Transverse colon (tissue), 4 donors: ENCODE measurements around the gene C5orf63.

Experiments used
- CTCF ChIP-seq, 5 experiments: fragments of 200-600 bp in 3 of 5; fragments of 450-650 bp in 2 of 5; sonication (generic) in 3 of 5; IDR thresholded peaks; 1 replicate in 2 of 5; 2 replicates in 3 of 5; pipeline ENCODE4 v1.5.1; 2016 to 2017; ENCODE audit warnings: antibody characterized with exemption in 5 of 5, inconsistent platforms in 3 of 5, mild to moderate bottlenecking in 2 of 5, moderate library complexity in 1 of 5
- EP300 ChIP-seq: sonication (generic); formaldehyde crosslinking; IDR thresholded peaks from one replicate; pipeline ENCODE4 v1.6.1; 2017; ENCODE audit warnings: antibody characterized with exemption, low read depth
- POLR2A ChIP-seq: fragments of 450-650 bp; IDR thresholded peaks from one replicate; pipeline ENCODE4 v1.6.1; 2016; ENCODE audit warnings: antibody characterized with exemption, mild to moderate bottlenecking, moderate library complexity
- POLR2AphosphoS5 ChIP-seq, 3 donors: sonication (generic); formaldehyde crosslinking; IDR thresholded peaks; one replicate each; pipeline ENCODE4 v1.6.1; 2016; ENCODE audit warnings: antibody characterized with exemption in 3 of 3

GRCh38 chr5:127056896-127057295 lies 16.4 kb downstream of the C5orf63 start:
- no peak for TF ChIP-seq POLR2A
- TF ChIP-seq POLR2AphosphoS5 (IDR thresholded peaks at IDR 0.05), result no peak
- no peak for TF ChIP-seq CTCF (IDR thresholded peaks at IDR 0.05)
- TF ChIP-seq EP300, result no peak
